Measurements from ENCODE around the gene ERBB4. TPM values are rescaled to one million over a fixed set of nuclear protein-coding genes. Genes with fewer than 3 reads are reported as not detected.

Gene ERBB4
- polyA plus RNA-seq, 1 donor = 0.37 TPM

DNA sequence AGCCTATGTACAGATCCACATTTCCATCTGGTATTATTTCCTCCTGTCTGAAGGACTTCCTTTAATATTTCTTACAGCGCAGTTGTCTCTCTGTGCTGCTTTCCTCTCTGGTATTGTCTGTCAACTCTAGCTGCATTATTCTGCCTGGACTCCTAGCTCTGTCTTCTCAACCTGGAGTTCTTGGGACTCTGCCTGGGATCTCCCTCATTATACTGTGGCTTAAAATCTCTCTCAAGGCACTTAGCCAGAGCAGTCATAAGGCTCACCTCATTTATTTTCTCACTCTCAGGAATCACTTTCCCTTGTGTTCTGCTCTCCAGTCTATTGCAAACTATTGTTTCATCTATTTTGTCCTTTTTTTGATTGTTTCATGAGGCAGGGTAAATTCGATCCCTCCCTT, 850.4 kb downstream of the ERBB4 start:
- Histone ChIP-seq H3K36me3 (ENCODE audit: control insufficient read depth, insufficient read depth, low read length) (no peaks in the 10 kb centered on the region), H3K27ac (ENCODE audit: low read length) (no peak overlapping the region), H3K4me3 (ENCODE audit: low read length) (no peak overlapping the region), H3K4me1 (ENCODE audit: control insufficient read depth, insufficient read depth, low read length) (no peaks in the 10 kb centered on the region), H3K9me3 (ENCODE audit: control insufficient read depth, low read depth, low read length) (peaks cover 7% of the 10 kb centered on the region), H3K27me3 (ENCODE audit: control insufficient read depth, insufficient read depth, low read length) (no peaks in the 10 kb centered on the region)
- WGBS (ENCODE audit: insufficient coverage, low lambda C conversion rate) = 89% methylated on average over 1 of the region's 2 CpGs
- no peak for DNase-seq

DNA sequence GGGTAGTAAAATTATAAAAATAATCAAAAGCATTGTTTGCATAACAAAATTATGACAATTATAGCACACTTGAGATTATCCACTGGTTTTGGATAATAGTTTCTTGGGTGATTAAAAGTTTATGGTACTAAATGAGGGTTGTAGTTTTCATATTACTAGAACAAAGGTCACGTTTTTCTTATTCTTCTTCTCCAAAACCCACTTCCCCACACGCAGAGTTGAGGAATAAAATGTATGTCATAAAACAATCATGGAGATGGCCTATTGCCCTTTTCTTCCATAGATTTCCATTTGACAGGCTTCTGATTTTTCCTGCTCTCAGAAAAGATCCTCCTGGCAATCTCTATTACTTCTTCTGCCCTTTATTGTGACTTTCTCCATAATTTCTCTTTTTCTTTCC, 863.9 kb downstream of the ERBB4 start:
- Histone ChIP-seq H3K27me3 (ENCODE audit: control insufficient read depth, insufficient read depth, low read length) (no peaks in the 10 kb centered on the region), H3K4me3 (ENCODE audit: low read length) (no peak overlapping the region), H3K4me1 (ENCODE audit: control insufficient read depth, insufficient read depth, low read length) (no peaks in the 10 kb centered on the region), H3K36me3 (ENCODE audit: control insufficient read depth, insufficient read depth, low read length) (no peaks in the 10 kb centered on the region), H3K9me3 (ENCODE audit: control insufficient read depth, low read depth, low read length) (no peaks in the 10 kb centered on the region), H3K27ac (ENCODE audit: low read length) (no peak overlapping the region)
- WGBS (ENCODE audit: insufficient coverage, low lambda C conversion rate) = no CpG with 5 or more reads among the region's 2 CpGs
- peak in 1 of 2 donors; percentile 24 for DNase-seq

DNA sequence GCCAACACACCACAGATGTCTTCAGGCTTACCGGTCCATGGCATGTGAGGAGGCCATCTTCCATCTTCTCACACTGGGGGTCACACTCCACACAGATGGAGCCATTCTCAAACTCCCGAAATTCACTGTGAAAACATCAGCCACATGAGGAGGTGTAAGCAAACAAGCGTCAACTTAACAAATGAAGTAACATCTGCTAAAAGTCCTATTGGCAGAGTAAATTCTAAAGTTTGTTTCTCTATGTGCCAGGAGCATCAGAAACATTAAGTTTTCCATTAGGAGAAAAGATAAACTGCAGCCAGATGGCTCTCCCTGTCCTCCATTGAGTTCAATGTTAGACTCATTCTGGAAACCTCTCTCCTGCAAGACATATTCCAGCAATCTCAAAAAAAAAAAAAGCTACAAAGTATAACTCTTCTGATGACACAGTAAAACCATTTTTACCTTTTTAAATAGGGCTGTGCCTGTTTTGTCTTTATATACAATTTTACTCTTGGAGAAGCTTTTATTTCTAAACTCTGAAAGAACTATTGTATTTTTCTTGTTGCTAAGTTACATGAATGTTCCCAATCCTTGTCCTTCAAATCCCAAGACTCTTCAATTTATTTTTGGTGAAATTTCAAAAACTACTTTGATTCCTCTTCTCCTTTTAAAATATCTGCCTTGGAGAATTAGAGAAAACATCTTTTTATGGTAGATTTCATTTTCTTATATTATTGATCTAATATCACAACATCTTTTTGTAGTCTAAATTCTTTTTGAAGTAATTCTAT, 865.3 kb downstream of the ERBB4 start:
- WGBS (ENCODE audit: insufficient coverage, low lambda C conversion rate) = no CpG with 5 or more reads among the region's 3 CpGs
- Histone ChIP-seq H3K9me3 (ENCODE audit: control insufficient read depth, low read depth, low read length) (no peaks in the 10 kb centered on the region), H3K36me3 (ENCODE audit: control insufficient read depth, insufficient read depth, low read length) (no peaks in the 10 kb centered on the region), H3K4me1 (ENCODE audit: control insufficient read depth, insufficient read depth, low read length) (no peaks in the 10 kb centered on the region), H3K4me3 (ENCODE audit: low read length) (no peak overlapping the region), H3K27me3 (ENCODE audit: control insufficient read depth, insufficient read depth, low read length) (no peaks in the 10 kb centered on the region), H3K27ac (ENCODE audit: low read length) (no peak overlapping the region)
- DNase-seq = no peak

DNA sequence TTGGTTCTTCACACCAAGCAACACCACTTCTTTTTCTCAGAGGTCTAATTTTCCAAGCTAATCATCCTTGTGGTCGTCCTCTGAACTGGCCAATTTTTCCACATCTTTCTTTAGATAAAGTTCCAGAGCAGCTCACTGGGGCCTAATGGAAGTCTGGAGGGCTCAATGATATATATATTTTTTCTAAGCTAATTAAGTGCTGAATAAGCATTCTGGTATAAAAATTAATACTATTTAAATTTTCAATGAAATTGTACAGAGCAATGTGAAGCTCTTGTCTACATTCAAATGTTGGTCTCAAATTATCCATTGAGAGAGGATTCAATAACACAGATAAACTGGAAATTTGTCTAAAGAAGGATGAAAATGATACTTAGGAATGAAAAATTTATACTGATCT, 866.6 kb downstream of the ERBB4 start:
- Histone ChIP-seq H3K36me3 (ENCODE audit: control insufficient read depth, insufficient read depth, low read length) (no peaks in the 10 kb centered on the region), H3K27me3 (ENCODE audit: control insufficient read depth, insufficient read depth, low read length) (no peaks in the 10 kb centered on the region), H3K4me1 (ENCODE audit: control insufficient read depth, insufficient read depth, low read length) (no peaks in the 10 kb centered on the region), H3K27ac (ENCODE audit: low read length) (no peak overlapping the region), H3K9me3 (ENCODE audit: control insufficient read depth, low read depth, low read length) (no peaks in the 10 kb centered on the region), H3K4me3 (ENCODE audit: low read length) (no peak overlapping the region)
- no peak for DNase-seq
- WGBS (ENCODE audit: insufficient coverage, low lambda C conversion rate) = 60% methylated on average over 1 of the region's 1 CpG

DNA sequence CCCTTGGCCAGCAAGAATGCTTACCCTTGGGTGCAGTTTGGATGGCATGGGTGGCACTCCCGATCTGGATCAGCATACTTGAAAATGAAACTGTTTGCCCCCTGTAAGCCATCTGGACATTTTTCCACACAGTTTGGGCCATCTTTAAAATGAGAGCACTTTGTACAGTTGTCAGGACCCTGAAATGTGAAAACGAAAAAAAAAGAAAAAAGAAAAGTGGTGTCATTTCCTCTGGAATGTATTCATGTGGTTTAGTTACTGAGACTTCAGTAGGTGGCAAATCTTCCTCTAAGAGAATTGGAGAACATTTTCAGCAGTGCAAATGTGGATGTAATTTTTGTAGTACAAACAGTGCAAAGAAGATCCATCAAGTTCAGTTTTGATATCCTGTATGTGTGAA, 873.3 kb downstream of the ERBB4 start:
- WGBS (ENCODE audit: insufficient coverage, low lambda C conversion rate) = 67% methylated on average over 1 of the region's 2 CpGs

DNA sequence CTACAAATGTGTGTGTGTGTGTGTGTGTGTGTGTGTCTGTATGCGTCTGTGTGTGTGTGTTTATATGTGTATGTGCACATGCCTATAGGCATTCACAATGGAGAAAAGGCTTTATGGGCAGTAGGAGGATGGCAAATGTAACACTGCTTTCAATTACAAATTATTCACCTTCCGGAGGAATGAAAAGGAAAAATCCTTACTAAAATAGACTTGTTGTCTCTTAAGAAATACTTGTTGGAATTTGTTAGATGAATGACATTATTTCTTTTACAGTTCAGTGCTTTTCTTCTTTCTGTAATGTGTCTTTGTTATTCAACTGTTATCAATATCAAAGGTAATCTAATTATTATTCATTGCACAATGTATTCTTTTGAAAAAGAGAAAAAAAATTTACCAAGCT, 874.3 kb downstream of the ERBB4 start:
- Histone ChIP-seq H3K9me3 (ENCODE audit: control insufficient read depth, low read depth, low read length) (no peaks in the 10 kb centered on the region), H3K4me3 (ENCODE audit: low read length) (no peak overlapping the region), H3K36me3 (ENCODE audit: control insufficient read depth, insufficient read depth, low read length) (no peaks in the 10 kb centered on the region), H3K27me3 (ENCODE audit: control insufficient read depth, insufficient read depth, low read length) (no peaks in the 10 kb centered on the region), H3K27ac (ENCODE audit: low read length) (no peak overlapping the region), H3K4me1 (ENCODE audit: control insufficient read depth, insufficient read depth, low read length) (no peaks in the 10 kb centered on the region)
- no peak for DNase-seq
- WGBS (ENCODE audit: insufficient coverage, low lambda C conversion rate) = 88% methylated on average over 1 of the region's 2 CpGs

More for the DNA sequence above, 873.3 kb downstream of the ERBB4 start:
- DNase-seq = no peak
- Histone ChIP-seq H3K4me3 (ENCODE audit: low read length) (no peak overlapping the region), H3K27ac (ENCODE audit: low read length) (no peak overlapping the region), H3K27me3 (ENCODE audit: control insufficient read depth, insufficient read depth, low read length) (no peaks in the 10 kb centered on the region), H3K4me1 (ENCODE audit: control insufficient read depth, insufficient read depth, low read length) (no peaks in the 10 kb centered on the region), H3K36me3 (ENCODE audit: control insufficient read depth, insufficient read depth, low read length) (no peaks in the 10 kb centered on the region), H3K9me3 (ENCODE audit: control insufficient read depth, low read depth, low read length) (no peaks in the 10 kb centered on the region)

DNA sequence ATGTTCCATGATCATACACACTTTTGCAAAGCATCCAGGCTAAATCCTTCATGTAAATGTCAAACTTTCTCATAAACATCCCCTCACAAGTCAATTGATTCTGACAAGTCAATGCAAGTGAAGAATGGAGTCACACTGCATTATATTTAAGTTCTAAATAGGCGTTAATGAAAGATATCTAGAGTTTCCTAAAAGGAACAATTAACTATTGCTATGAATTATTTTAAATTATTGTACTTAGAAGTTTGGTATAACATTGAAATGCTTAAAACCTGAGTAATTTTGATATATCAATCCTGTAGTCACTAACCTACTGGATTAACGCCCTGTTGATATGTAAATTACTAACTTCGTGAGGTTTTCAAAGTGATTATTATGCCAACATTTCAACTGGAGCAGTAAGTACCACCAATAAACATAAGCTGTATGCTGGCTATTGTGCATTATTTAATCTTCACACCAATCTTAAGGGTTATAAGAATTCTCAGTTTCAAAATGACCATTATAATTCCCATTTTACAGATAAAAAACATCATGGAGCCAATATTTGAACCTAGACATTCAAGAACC, 884.3 kb downstream of the ERBB4 start:
- H3K4me3 ChIP-seq (ENCODE audit: low read length) = no peak overlapping the region
- DNase-seq = no peak
- no peak overlapping the region for H3K27ac ChIP-seq (ENCODE audit: low read length)
- no peaks in the 10 kb centered on the region for H3K36me3 ChIP-seq (ENCODE audit: control insufficient read depth, insufficient read depth, low read length)
- H3K4me1 ChIP-seq (ENCODE audit: control insufficient read depth, insufficient read depth, low read length) = no peaks in the 10 kb centered on the region
- H3K9me3 ChIP-seq (ENCODE audit: control insufficient read depth, low read depth, low read length) = no peaks in the 10 kb centered on the region
- WGBS (ENCODE audit: insufficient coverage, low lambda C conversion rate) = 100% methylated on average over 1 of the region's 3 CpGs
- H3K27me3 ChIP-seq (ENCODE audit: control insufficient read depth, insufficient read depth, low read length) = no peaks in the 10 kb centered on the region

DNA sequence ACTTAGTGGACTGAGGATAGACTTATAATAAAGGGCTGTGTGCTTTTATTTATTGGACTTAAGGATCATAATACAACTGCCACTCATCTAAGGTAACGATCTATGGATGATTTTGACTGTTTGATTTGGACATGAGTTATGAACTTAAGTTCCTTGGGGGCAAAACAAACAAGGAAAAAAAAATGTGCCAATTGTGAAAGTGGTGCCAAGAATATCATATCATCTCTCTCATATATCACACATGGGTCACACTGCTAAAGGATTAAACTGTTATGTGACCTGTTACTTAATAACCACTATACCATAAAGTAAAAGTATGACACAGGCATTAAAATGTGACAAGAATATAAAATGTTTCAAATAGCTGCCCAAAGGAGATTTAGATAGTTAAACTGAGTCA, 886.3 kb downstream of the ERBB4 start:
- DNase-seq = peak in 1 of 2 donors; percentile 4
- WGBS (ENCODE audit: insufficient coverage, low lambda C conversion rate) = 57% methylated on average over 1 of the region's 1 CpG
- no peak overlapping the region for H3K4me3 ChIP-seq (ENCODE audit: low read length)

DNA sequence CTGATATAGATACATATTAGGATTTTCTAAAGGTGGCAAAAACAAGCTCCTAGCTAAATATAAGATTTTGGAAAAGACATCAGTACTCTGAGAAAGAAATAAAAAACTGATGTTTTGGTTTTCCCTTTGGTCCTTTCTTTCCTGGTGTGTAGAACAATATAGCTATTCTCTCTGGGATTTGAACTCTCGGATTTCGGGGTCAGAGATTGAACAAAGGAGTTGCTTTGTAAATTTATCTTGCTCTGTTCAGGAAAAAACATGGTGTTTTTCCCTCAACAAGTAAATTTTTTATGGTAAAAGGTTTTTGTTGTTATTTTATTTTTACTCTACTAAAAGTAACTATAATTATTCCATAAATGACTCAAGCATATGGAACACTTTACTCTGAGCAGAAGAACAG, 889.3 kb downstream of the ERBB4 start:
- no peaks in the 10 kb centered on the region for H3K27me3 ChIP-seq (ENCODE audit: control insufficient read depth, insufficient read depth, low read length)
- no peak overlapping the region for H3K27ac ChIP-seq (ENCODE audit: low read length)

More for the DNA sequence above, 886.3 kb downstream of the ERBB4 start:
- Histone ChIP-seq H3K27ac (ENCODE audit: low read length) (no peak overlapping the region), H3K4me1 (ENCODE audit: control insufficient read depth, insufficient read depth, low read length) (no peaks in the 10 kb centered on the region), H3K36me3 (ENCODE audit: control insufficient read depth, insufficient read depth, low read length) (no peaks in the 10 kb centered on the region), H3K27me3 (ENCODE audit: control insufficient read depth, insufficient read depth, low read length) (no peaks in the 10 kb centered on the region), H3K9me3 (ENCODE audit: control insufficient read depth, low read depth, low read length) (no peaks in the 10 kb centered on the region)

DNA sequence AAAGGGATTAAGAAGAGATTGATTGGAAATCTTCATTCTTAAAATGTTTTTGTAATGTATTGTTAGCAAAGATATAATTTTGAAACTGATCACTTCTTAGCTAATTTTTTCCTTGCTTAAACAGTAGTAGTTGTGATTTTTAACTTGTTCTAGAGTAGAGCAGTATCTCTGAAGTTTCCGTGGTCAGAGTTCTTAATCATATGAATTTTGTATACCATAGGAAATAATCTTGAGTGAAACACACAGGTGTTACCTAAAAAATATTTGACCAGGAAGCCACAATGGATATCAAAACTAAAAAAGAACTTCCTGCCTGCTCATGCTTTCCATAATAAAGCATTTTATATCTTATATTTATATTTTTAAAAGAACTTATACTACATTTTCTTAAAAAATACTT, 907.1 kb downstream of the ERBB4 start:
- no peaks in the 10 kb centered on the region for H3K4me1 ChIP-seq (ENCODE audit: control insufficient read depth, insufficient read depth, low read length)
- DNase-seq = no peak
- WGBS (ENCODE audit: insufficient coverage, low lambda C conversion rate) = no CpG with 5 or more reads among the region's 1 CpG
- H3K9me3 ChIP-seq (ENCODE audit: control insufficient read depth, low read depth, low read length) = no peaks in the 10 kb centered on the region
- no peak overlapping the region for H3K27ac ChIP-seq (ENCODE audit: low read length)
- H3K36me3 ChIP-seq (ENCODE audit: control insufficient read depth, insufficient read depth, low read length) = no peaks in the 10 kb centered on the region
- H3K27me3 ChIP-seq (ENCODE audit: control insufficient read depth, insufficient read depth, low read length) = no peaks in the 10 kb centered on the region
- H3K4me3 ChIP-seq (ENCODE audit: low read length) = no peak overlapping the region

More for the DNA sequence above, 889.3 kb downstream of the ERBB4 start:
- no peak overlapping the region for H3K4me3 ChIP-seq (ENCODE audit: low read length)
- no CpG with 5 or more reads among the region's 2 CpGs for WGBS (ENCODE audit: insufficient coverage, low lambda C conversion rate)
- no peak for DNase-seq
- no peaks in the 10 kb centered on the region for H3K9me3 ChIP-seq (ENCODE audit: control insufficient read depth, low read depth, low read length)
- no peaks in the 10 kb centered on the region for H3K36me3 ChIP-seq (ENCODE audit: control insufficient read depth, insufficient read depth, low read length)
- H3K4me1 ChIP-seq (ENCODE audit: control insufficient read depth, insufficient read depth, low read length) = no peaks in the 10 kb centered on the region

DNA sequence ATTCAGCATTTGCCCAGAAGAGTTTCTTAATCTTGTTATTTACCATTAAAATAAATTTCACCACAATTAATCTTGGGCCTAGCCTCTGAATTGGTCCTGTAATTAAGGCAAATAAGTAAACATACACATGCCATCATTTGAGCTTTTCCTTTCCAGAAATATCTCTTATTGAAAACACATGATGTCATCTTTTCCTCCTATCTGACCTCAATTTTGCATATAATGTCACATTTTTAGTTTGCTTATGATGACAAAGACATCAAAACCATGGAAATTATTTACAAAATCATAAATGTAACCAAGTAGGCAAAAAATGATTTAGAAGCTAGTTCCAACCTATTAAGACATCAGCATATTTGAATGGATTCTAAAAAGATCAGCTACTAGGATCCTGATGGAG, 915.5 kb downstream of the ERBB4 start:
- Histone ChIP-seq H3K4me1 (ENCODE audit: control insufficient read depth, insufficient read depth, low read length) (no peaks in the 10 kb centered on the region), H3K27ac (ENCODE audit: low read length) (no peak overlapping the region), H3K4me3 (ENCODE audit: low read length) (no peak overlapping the region), H3K9me3 (ENCODE audit: control insufficient read depth, low read depth, low read length) (no peaks in the 10 kb centered on the region), H3K27me3 (ENCODE audit: control insufficient read depth, insufficient read depth, low read length) (no peaks in the 10 kb centered on the region), H3K36me3 (ENCODE audit: control insufficient read depth, insufficient read depth, low read length) (no peaks in the 10 kb centered on the region)
- DNase-seq = no peak

All from large intestine (tissue), 3 donors.